Umbilical cord (tissue), 2 donors: ENCODE measurements around the gene ZAP70. TPM values are rescaled to one million over a fixed set of nuclear protein-coding genes. Genes with fewer than 3 reads are reported as not detected.

Experiments used
- DNase-seq: peaks from one replicate; pipeline ENCODE4 v3.0.0-alpha.2; 2015; ENCODE audit warnings: low spot score
- total RNA-seq: library from RNA; depleted of rRNA; stranded (reverse); fragments of >200 nt; gene quantifications from one replicate; pipeline ENCODE4 v1.2.3, GENCODE V29; 2014; ENCODE audit warnings: low replicate concordance; ENCODE audit not compliant: insufficient read depth

ZAP70 gene
- total RNA-seq, 1 donor from 2014 or later = 3.4 TPM

DNA sequence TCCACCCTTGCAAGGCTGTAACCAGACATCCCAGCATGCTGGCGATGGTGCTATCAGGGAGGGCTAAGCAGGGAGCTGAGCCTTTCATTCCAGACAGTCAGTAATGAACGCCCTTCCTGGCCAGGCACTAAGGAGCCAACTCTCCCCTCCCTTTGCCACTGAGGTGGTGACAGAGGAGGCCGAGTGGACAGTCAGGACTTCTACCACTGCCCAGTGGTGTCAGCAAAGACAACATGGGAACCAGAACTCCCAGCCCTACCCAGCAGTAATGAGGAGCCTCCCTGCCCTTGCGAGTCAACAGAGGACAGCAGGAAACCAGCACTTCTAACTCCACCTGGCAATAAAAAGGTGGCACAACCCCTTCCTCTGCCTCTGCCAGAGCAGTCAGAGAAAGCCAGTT lies 68.6 kb downstream of the ZAP70 start:
- no peak for DNase-seq

DNA sequence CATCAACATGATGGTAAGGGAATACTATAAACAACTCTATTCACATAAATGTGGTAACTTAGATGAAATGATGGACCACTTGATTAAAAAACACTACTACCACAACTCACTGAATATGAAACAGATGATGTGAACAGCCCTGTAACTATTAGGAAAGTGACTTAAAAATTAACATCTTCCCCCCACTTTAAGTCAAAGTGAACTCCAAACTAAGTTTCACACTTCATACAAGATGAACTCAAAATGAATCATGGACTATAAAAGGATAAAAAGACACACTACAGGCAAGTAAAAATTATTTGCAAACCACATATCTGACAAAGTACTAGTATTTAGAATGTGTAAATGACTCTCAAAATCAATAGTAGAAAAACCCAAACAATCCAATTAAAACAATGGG lies 71.6 kb downstream of the ZAP70 start:
- no peak for DNase-seq

DNA sequence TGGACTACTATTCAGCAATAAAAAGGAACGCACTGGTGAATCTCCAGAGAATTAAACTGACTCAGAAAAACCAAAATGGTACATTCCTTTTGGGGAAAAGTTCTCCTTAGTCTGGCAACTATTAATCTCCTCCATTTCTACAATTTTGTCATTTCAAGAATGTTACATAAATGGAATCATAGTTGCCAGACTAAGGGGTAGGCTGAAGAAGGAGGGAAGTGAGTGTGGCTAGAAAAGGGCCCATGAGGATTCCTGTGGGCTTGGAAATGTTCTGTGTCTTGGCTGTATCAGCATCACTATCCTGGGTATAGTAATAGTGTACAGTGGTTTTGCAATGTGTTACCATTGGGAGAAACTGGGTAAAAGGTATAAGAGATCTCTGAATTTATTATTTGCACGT lies 72.4 kb downstream of the ZAP70 start:
- no peak for DNase-seq

DNA sequence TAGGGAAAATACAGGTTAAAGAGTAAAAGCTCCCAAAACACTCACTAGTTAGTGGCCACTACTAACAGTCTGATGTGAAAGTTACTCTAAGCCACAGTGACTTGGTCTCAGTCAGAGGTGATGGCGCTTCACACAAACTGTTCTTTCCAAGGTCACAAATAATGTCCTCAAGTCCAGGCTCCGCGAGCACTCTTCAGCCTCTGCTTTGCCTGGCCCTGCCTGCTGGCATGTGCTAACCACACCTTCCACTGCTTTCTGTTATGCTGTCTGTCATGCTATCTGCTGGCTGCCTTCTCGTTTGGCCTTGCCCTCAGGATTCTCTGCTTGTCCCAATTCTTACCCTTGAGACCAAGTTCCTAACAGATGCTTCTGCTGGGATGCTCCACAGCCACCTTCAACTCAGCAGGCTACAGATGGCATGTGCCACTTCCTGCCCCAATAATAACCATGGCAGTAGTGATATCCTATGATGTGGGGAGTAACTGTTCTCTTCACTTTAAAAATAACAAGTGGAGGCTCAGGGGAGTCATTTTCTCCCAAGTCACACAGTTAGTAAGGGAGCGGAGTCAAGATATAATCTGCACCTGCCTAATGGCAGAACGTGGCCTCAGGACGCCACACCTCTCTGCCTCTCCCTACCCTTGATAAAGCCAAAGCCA lies 75.7 kb downstream of the ZAP70 start:
- DNase-seq = no peak

Other genes with a start within 250 kb of the ZAP70 start
- gene ANKRD36B, start 123.7 kb upstream of the ZAP70 start, total RNA-seq = 85.5 TPM
- 204 TPM for gene COX5B, start 67.5 kb upstream of the ZAP70 start, total RNA-seq
- 26.7 TPM for gene ACTR1B, start 49.5 kb upstream of the ZAP70 start, total RNA-seq
- gene C2orf92, start 43.9 kb upstream of the ZAP70 start, total RNA-seq = 17.3 TPM